ENCODE measurements around the gene NFATC1. TPM values are rescaled to one million over a fixed set of nuclear protein-coding genes. Genes with fewer than 3 reads are reported as not detected.

The NFATC1 gene
- total and polyA plus RNA-seq, 2 donors from 2014 or later, result 4.3 to 17.2 TPM

DNA sequence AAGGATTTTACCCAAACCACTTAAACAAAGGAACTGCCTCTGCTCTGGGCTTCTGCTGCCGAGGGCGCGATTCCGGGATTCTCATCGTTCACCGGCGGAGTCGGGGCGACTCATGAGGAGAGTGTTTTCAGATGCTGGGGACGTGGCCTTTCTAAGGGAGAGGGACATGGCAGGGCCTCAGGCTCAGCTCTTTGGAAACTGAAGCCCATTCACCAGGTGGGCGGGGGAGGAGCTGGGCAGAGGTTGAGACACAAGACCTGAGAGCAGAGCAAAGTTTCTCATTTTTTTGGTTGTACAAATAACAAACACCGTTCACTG, 29.8 kb downstream of the NFATC1 start:
- Histone ChIP-seq H3K9ac (ENCODE audit: low read length in 3 of 3) (no peak overlapping the region), H3K9me3 (ENCODE audit: control insufficient read depth in 2 of 3, insufficient read depth in 1 of 3, low read length in 3 of 3) (no peaks in the 10 kb centered on the region), H3K4me1 (ENCODE audit: control insufficient read depth in 2 of 3, insufficient read depth in 2 of 3, low read depth in 1 of 3, low read length in 3 of 3) (no peaks in the 10 kb centered on the region), H3K27me3 (ENCODE audit: control insufficient read depth, insufficient read depth, low read length) (no peaks in the 10 kb centered on the region), H3K36me3 (ENCODE audit: control insufficient read depth in 2 of 3, insufficient read depth in 3 of 3, low read length in 3 of 3) (no peaks in the 10 kb centered on the region), H3K4me3 (ENCODE audit: low read length in 3 of 3) (no peak overlapping the region), H3K27ac (ENCODE audit: low read depth in 2 of 2, low read length in 2 of 2) (no peak overlapping the region)
- TF ChIP-seq, protein P1, sequence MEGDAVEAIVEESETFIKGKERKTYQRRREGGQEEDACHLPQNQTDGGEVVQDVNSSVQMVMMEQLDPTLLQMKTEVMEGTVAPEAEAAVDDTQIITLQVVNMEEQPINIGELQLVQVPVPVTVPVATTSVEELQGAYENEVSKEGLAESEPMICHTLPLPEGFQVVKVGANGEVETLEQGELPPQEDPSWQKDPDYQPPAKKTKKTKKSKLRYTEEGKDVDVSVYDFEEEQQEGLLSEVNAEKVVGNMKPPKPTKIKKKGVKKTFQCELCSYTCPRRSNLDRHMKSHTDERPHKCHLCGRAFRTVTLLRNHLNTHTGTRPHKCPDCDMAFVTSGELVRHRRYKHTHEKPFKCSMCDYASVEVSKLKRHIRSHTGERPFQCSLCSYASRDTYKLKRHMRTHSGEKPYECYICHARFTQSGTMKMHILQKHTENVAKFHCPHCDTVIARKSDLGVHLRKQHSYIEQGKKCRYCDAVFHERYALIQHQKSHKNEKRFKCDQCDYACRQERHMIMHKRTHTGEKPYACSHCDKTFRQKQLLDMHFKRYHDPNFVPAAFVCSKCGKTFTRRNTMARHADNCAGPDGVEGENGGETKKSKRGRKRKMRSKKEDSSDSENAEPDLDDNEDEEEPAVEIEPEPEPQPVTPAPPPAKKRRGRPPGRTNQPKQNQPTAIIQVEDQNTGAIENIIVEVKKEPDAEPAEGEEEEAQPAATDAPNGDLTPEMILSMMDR (IDR thresholded peaks at IDR 0.05; ENCODE audit: borderline replicate concordance, extremely low read depth, insufficient read depth), result no peak
- DNase-seq, result peak in 1 of 5 donors; percentile 49
- FAIRE-seq, result no peak
- intact Hi-C loops (cut with DNase I), result no loop called here

DNA sequence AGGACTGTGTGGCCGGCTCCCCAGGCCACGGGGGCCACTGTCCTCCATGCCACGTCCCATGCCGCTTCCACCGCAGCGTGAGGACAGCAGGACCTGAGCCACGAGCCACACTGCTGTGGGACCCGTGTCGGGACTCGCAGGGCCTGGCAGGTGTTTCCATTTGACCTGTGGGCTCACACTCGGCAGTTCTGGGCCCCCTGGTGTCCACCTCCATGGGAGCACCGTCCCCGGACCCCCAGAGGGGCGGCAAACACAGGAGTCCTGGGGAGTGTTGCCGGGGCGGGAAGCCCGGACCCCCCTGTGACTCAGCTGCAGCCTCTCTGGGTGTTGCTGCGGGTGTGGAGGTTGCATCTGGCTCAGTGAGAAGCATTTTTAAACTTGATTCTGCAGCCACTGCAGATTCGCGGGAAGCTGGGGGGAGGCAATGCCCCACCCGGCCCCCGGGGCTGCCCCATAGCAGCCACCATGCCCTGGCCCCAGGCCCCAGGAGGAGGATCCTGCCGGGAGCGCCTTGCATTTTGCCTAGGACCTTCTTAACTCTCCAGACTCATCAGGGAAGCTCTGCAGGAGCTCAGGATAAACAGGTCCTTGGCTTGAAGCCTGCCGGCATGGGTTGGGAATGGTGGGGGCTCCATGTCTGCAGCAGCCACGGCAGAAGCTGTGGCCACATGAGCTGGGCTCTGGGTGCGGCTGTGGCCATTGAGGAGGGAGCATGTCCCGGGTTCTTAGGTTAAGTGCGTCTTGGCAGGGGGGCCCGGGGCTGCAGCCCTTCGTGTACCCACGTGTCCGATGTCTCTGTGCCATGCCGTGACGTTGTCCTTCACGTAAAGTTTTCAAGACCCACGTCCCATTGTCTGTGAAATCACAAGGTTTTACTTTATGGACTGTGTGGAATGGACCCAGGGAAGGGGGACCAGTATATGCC, 30.9 kb downstream of the NFATC1 start:
- peak in 1 of 5 donors; percentile 65 for DNase-seq
- intact Hi-C loops (cut with DNase I), result no loop called here
- H3K36me3 ChIP-seq (ENCODE audit: control insufficient read depth in 2 of 3, insufficient read depth in 3 of 3, low read length in 3 of 3), result no peaks in the 10 kb centered on the region
- no peak for FAIRE-seq
- H3K27ac ChIP-seq (ENCODE audit: low read depth in 2 of 2, low read length in 2 of 2), result no peak overlapping the region
- H3K4me1 ChIP-seq (ENCODE audit: control insufficient read depth in 2 of 3, insufficient read depth in 2 of 3, low read depth in 1 of 3, low read length in 3 of 3), result no peaks in the 10 kb centered on the region
- no peaks in the 10 kb centered on the region for H3K27me3 ChIP-seq (ENCODE audit: control insufficient read depth, insufficient read depth, low read length)
- TF ChIP-seq, protein P1 (IDR thresholded peaks at IDR 0.05; ENCODE audit: borderline replicate concordance, extremely low read depth, insufficient read depth), result no peak
- no peak overlapping the region for H3K9ac ChIP-seq (ENCODE audit: low read length in 3 of 3)
- no peak overlapping the region for H3K4me3 ChIP-seq (ENCODE audit: low read length in 3 of 3)
- H3K9me3 ChIP-seq (ENCODE audit: control insufficient read depth in 2 of 3, insufficient read depth in 1 of 3, low read length in 3 of 3), result no peaks in the 10 kb centered on the region

DNA sequence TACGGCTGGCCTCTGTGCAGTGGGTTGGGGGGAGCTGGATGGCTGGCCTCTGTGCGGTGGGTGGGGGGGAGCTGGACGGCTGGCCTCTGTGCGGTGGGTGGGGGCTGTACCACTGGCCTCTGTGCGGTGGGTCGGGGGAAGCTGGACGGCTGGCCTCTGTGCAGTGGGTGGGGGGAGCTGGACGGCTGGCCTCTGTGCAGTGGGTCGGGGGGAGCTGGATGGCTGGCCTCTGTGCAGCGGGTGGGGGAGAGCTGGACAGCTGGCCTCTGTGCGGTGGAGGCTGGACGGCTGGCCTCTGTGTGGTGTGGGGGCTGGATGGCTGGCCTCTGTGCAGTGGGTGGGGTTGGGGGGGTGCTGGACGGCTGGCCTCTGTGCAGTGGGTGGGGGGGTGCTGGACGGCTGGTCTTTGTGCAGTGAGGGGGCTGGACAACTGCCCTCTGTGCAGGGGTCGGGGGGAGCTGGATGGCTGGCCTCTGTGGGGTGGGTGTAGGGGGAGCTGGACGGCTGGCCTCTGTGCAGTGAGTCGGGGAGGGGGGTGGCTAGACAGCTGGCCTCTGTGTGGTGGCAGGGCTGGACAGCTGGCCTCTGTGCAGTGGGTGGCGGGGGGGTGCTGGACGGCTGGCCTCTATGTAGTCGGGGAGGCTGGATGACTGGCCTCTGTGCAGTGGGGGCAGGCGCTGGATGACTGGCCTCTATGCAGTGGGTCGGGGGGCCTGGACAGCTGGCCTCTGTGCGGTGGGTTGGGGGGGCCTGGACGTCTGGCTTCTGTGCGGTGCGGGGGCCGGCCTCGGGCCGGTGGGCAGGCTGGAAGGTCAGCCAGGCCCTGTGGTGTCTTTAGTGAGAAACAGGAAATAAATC, 31.9 kb downstream of the NFATC1 start:
- TF ChIP-seq, protein P1 (IDR thresholded peaks at IDR 0.05; ENCODE audit: borderline replicate concordance, extremely low read depth, insufficient read depth), result no peak
- Histone ChIP-seq H3K9me3 (ENCODE audit: control insufficient read depth in 2 of 3, insufficient read depth in 1 of 3, low read length in 3 of 3) (no peaks in the 10 kb centered on the region), H3K9ac (ENCODE audit: low read length in 3 of 3) (no peak overlapping the region), H3K27me3 (ENCODE audit: control insufficient read depth, insufficient read depth, low read length) (no peaks in the 10 kb centered on the region), H3K27ac (ENCODE audit: low read depth in 2 of 2, low read length in 2 of 2) (no peak overlapping the region), H3K4me1 (ENCODE audit: control insufficient read depth in 2 of 3, insufficient read depth in 2 of 3, low read depth in 1 of 3, low read length in 3 of 3) (no peaks in the 10 kb centered on the region), H3K36me3 (ENCODE audit: control insufficient read depth in 2 of 3, insufficient read depth in 3 of 3, low read length in 3 of 3) (no peaks in the 10 kb centered on the region), H3K4me3 (ENCODE audit: low read length in 3 of 3) (no peak overlapping the region)
- intact Hi-C loops (cut with DNase I), result no loop called here
- FAIRE-seq, result no peak
- DNase-seq, result peak in 1 of 5 donors; percentile 62

Data from kidney (tissue), 14 donors.